CD14-positive monocyte (primary cell): ENCODE measurements around the gene PAK2. TPM values are rescaled to one million over a fixed set of nuclear protein-coding genes. Genes with fewer than 3 reads are reported as not detected.
"Not testable (repeated sequence)": the region's sequence is repeated elsewhere in the genome, so short reads cannot be mapped to it uniquely, and the experiment has no call there.

Experiments
- DNase-seq, 3 donors: peaks; one replicate each; pipeline ENCODE4 v3.0.0-alpha.2; 2011 to 2022
- H2AFZ ChIP-seq: 2 replicates; pipeline ENCODE4 v1.6.0; 2012; ENCODE audit warnings: mild to moderate bottlenecking, low read depth, low read length, inconsistent platforms; ENCODE audit not compliant: insufficient read depth, poor library complexity, severe bottlenecking
- H3K27ac ChIP-seq, 2 donors: 1 replicate in 1 of 2; 2 replicates in 1 of 2; pipeline ENCODE4 v1.5.1; 2012 to 2013; ENCODE audit warnings: low read length in 2 of 2, control low read depth in 1 of 2, inconsistent platforms in 1 of 2, low read depth in 1 of 2, mild to moderate bottlenecking in 1 of 2
- H3K27me3 ChIP-seq, 2 donors: one replicate each; pipeline versions ENCODE4 v1.6.0 to v1.6.1; 2011 to 2013; ENCODE audit warnings: low read length in 2 of 2; ENCODE audit not compliant: control insufficient read depth in 2 of 2, insufficient read depth in 2 of 2
- H3K36me3 ChIP-seq, 2 donors: replicated peaks in 1 of 2; 1 replicate in 1 of 2; 2 replicates in 1 of 2; pipeline versions ENCODE4 v1.5.1 to v1.6.1; 2012 to 2013; ENCODE audit warnings: low read length in 2 of 2, control low read depth in 1 of 2, inconsistent platforms in 1 of 2, mild to moderate bottlenecking in 1 of 2; ENCODE audit not compliant: insufficient read depth in 2 of 2, control insufficient read depth in 1 of 2
- H3K4me1 ChIP-seq, 2 donors: 1 replicate in 1 of 2; 2 replicates in 1 of 2; pipeline versions ENCODE4 v1.5.1 to v1.6.1; 2012 to 2013; ENCODE audit warnings: low read length in 2 of 2, control low read depth in 1 of 2, inconsistent platforms in 1 of 2, mild to moderate bottlenecking in 1 of 2, moderate library complexity in 1 of 2; ENCODE audit not compliant: insufficient read depth in 2 of 2, control insufficient read depth in 1 of 2
- H3K4me2 ChIP-seq: replicated peaks from 2 replicates; pipeline ENCODE3; 2012; ENCODE audit warnings: low read length, moderate library complexity, mild to moderate bottlenecking; ENCODE audit not compliant: poor library complexity, severe bottlenecking; ENCODE audit errors: extremely low read depth
- H3K4me3 ChIP-seq, 3 experiments: fragments of 200-600 bp in 1 of 3; sonication (generic) in 1 of 3; replicated peaks in 1 of 3; 1 replicate in 2 of 3; 2 replicates in 1 of 3; pipeline ENCODE4 v1.5.1; 2011 to 2013; ENCODE audit warnings: low read length in 3 of 3, mild to moderate bottlenecking in 3 of 3, control low read depth in 2 of 3, low read depth in 2 of 3, inconsistent platforms in 1 of 3, moderate library complexity in 1 of 3
- H3K79me2 ChIP-seq: 2 replicates; pipeline ENCODE4 v1.6.0; 2012; ENCODE audit warnings: mild to moderate bottlenecking, control low read depth, inconsistent platforms, low read length, moderate library complexity; ENCODE audit not compliant: insufficient read depth
- H3K9ac ChIP-seq: 2 replicates; pipeline ENCODE4 v1.6.0; 2017; ENCODE audit warnings: low read length, mild to moderate bottlenecking; ENCODE audit not compliant: insufficient read depth, poor library complexity, severe bottlenecking
- H3K9me3 ChIP-seq, 2 donors: replicated peaks in 1 of 2; 1 replicate in 1 of 2; 2 replicates in 1 of 2; pipeline versions ENCODE4 v1.5.1 to v1.6.1; 2012 to 2013; ENCODE audit warnings: low read length in 2 of 2, control low read depth in 1 of 2; ENCODE audit not compliant: control insufficient read depth in 1 of 2, insufficient read depth in 1 of 2
- H4K20me1 ChIP-seq: 2 replicates; pipeline ENCODE4 v1.6.0; 2012; ENCODE audit warnings: mild to moderate bottlenecking, low read length, control low read depth, moderate library complexity; ENCODE audit not compliant: insufficient read depth
- H3K27ac Mint-ChIP-seq, 7 donors: one replicate each; pipeline ENCODE4 v1.8.0; 2020; ENCODE audit warnings: mild to moderate bottlenecking in 7 of 7, mixed read lengths in 7 of 7, moderate library complexity in 6 of 7, inconsistent platforms in 2 of 7
- H3K27me3 Mint-ChIP-seq, 3 donors: one replicate each; pipeline ENCODE4 v1.8.0; 2021 to 2022; ENCODE audit warnings: low read depth in 3 of 3, mild to moderate bottlenecking in 3 of 3, mixed read lengths in 3 of 3, moderate library complexity in 3 of 3, inconsistent platforms in 1 of 3
- H3K36me3 Mint-ChIP-seq, 2 donors: one replicate each; pipeline ENCODE4 v1.8.0; 2020; ENCODE audit warnings: mixed read lengths in 2 of 2, inconsistent platforms in 1 of 2, mild to moderate bottlenecking in 1 of 2
- H3K4me1 Mint-ChIP-seq: one replicate; pipeline ENCODE4 v1.8.0; 2020; ENCODE audit warnings: mild to moderate bottlenecking, mixed read lengths
- H3K4me3 Mint-ChIP-seq, 2 donors: one replicate each; pipeline ENCODE4 v1.8.0; 2020; ENCODE audit warnings: mild to moderate bottlenecking in 2 of 2, mixed read lengths in 2 of 2, moderate library complexity in 1 of 2
- H3K9me3 Mint-ChIP-seq, 7 donors: one replicate each; pipeline ENCODE4 v1.8.0; 2020 to 2022; ENCODE audit warnings: mixed read lengths in 7 of 7, mild to moderate bottlenecking in 6 of 7, moderate library complexity in 6 of 7, inconsistent platforms in 2 of 7
- WGBS: methylation state at CpG from one replicate; pipeline ENCODE4 v1.1.5; 2013; ENCODE audit warnings: missing lambda C conversion rate; ENCODE audit not compliant: insufficient coverage; 5-methylcytosine and 5-hydroxymethylcytosine counted together
- intact Hi-C, 2 donors: fragments of 100-400 bp; cut with micrococcal nuclease; formaldehyde crosslinking; loops; one replicate each; pipeline versions ENCODE4 v1.15.0 to v1.15.1; 2023
- polyA plus RNA-seq, 3 donors: library from polyadenylated mRNA; depleted of rRNA in 1 of 3; unstranded in 2 of 3; stranded (reverse) in 1 of 3; fragments of 300-500 nt in 2 of 3; fragments of >200 nt in 1 of 3; fragmentation: Illumina TruSeq in 2 of 3; gene quantifications; 1 replicate in 2 of 3; 2 replicates in 1 of 3; pipeline ENCODE4 v1.2.3, GENCODE V29; 2012 to 2021
- TF ChIP-seq, protein P1 (sequence below): fragments of 200-600 bp; IDR thresholded peaks from one replicate; pipeline ENCODE4 v1.8.0; 2022; ENCODE audit warnings: antibody characterized with exemption, mild to moderate bottlenecking

Gene PAK2
- polyA plus RNA-seq, 3 donors = 32.4 to 44.2 (median 33.2) TPM

DNA sequence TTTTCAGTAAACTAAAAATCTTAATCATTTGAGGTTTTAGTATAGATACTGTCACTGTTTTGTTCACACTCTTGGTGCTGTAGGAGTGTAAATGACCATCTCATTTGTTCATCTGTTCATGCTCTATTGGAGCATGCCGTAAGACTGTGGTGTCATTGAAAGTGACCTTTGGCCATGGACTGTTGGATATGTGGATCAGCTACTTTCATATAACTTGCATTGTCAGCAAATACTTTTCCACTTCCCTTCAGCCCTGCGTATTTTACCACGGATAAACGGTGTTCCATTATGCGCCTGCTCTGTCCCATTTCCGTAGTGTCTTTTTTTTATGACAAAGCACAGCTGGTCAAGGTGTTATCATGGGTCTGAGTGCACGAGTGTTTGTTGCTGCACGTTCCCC is 95.4 kb downstream of the PAK2 start:
- DNase-seq = no peak
- H3K4me3 ChIP-seq = no peak overlapping the region
- H3K4me3 Mint-ChIP-seq = no peak overlapping the region
- H3K4me2 ChIP-seq = no peak overlapping the region
- H2AFZ ChIP-seq = no peak overlapping the region
- intact Hi-C loops = no loop called here
- H3K36me3 Mint-ChIP-seq = peaks cover 20 to 27% of the 10 kb centered on the region in 2 donors
- 76% methylated on average over 5 of the region's 8 CpGs for WGBS
- H3K27me3 ChIP-seq = no peaks in the 10 kb centered on the region
- no peaks in the 10 kb centered on the region for H3K79me2 ChIP-seq
- peaks cover 17 to 29% of the 10 kb centered on the region in 2 donors for H3K36me3 ChIP-seq
- peaks cover 2% of the 10 kb centered on the region for H3K4me1 Mint-ChIP-seq
- H3K27ac Mint-ChIP-seq = peak overlapping the region in 2 of 7 donors; percentile 12 to 76
- no peak overlapping the region for H3K27ac ChIP-seq
- no peak overlapping the region for H3K9ac ChIP-seq
- no peaks in the 10 kb centered on the region for H3K9me3 Mint-ChIP-seq
- TF ChIP-seq, protein P1, sequence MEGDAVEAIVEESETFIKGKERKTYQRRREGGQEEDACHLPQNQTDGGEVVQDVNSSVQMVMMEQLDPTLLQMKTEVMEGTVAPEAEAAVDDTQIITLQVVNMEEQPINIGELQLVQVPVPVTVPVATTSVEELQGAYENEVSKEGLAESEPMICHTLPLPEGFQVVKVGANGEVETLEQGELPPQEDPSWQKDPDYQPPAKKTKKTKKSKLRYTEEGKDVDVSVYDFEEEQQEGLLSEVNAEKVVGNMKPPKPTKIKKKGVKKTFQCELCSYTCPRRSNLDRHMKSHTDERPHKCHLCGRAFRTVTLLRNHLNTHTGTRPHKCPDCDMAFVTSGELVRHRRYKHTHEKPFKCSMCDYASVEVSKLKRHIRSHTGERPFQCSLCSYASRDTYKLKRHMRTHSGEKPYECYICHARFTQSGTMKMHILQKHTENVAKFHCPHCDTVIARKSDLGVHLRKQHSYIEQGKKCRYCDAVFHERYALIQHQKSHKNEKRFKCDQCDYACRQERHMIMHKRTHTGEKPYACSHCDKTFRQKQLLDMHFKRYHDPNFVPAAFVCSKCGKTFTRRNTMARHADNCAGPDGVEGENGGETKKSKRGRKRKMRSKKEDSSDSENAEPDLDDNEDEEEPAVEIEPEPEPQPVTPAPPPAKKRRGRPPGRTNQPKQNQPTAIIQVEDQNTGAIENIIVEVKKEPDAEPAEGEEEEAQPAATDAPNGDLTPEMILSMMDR = no peak
- no peaks in the 10 kb centered on the region for H3K9me3 ChIP-seq
- no peaks in the 10 kb centered on the region for H3K4me1 ChIP-seq
- H3K27me3 Mint-ChIP-seq = no peaks in the 10 kb centered on the region
- H4K20me1 ChIP-seq = no peaks in the 10 kb centered on the region

DNA sequence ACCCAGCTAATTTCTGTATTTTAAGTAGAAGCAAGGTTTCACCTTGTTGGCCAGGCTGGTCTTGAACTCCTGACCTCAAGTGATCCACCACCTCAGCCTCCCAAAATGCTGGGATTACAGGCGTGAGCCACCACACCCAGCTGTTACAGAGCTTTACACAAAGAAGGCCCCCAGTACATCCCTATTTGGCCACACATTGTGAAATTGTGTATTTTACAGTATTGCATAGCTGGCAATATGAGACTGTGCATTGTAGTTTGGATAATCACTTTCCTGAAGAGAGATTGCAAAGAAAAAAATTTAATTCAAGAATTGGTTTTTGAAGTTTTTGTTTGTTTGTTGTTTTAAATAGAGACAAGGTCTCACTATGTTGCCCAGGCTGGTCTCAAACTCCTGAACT is 97.0 kb downstream of the PAK2 start:
- H3K4me2 ChIP-seq, H3K9me3 Mint-ChIP-seq, H3K9ac ChIP-seq, H3K27me3 ChIP-seq, H3K79me2 ChIP-seq, H3K4me1 ChIP-seq, H3K9me3 ChIP-seq, H3K4me3 Mint-ChIP-seq, intact Hi-C loops, H2AFZ ChIP-seq, H3K27me3 Mint-ChIP-seq, H3K4me1 Mint-ChIP-seq, H3K27ac ChIP-seq, H3K4me3 ChIP-seq, H4K20me1 ChIP-seq: not testable (repeated sequence)
- Mint-ChIP-seq H3K27ac (peak overlapping the region in 1 of 7 donors; percentile 20), H3K36me3 (peaks cover 12 to 15% of the 10 kb centered on the region in 2 donors)
- no CpG with 5 or more reads among the region's 1 CpG for WGBS
- peak in 1 of 3 donors; percentile 38 for DNase-seq
- H3K36me3 ChIP-seq = peaks cover 6 to 14% of the 10 kb centered on the region in 2 donors
